GM12874 (cell line): Measurements from ENCODE around the gene DMRTA2.

Experiments
- TF ChIP-seq, protein P1 (sequence below): IDR thresholded peaks from 2 replicates; pipeline ENCODE4 v1.5.1; 2011; ENCODE audit warnings: low read depth, mild to moderate bottlenecking, control low read depth, low read length, moderate library complexity; ENCODE audit not compliant: insufficient read depth

DMRTA2 gene

DNA sequence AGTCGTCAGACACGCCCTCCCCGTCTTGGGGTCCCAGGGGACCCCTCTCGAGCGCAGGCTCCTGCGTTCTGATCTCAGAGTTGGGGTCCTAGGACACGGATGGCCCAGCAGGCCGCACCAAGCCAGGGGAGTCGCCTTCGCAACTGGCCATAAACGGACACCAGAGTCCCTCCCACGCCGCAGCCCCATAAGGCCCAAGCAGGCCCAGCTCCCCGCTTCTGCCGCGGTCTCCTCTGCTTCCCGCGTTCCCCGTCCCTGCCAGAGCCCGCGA lies 633 bp downstream of the DMRTA2 start:
- TF ChIP-seq, protein P1, sequence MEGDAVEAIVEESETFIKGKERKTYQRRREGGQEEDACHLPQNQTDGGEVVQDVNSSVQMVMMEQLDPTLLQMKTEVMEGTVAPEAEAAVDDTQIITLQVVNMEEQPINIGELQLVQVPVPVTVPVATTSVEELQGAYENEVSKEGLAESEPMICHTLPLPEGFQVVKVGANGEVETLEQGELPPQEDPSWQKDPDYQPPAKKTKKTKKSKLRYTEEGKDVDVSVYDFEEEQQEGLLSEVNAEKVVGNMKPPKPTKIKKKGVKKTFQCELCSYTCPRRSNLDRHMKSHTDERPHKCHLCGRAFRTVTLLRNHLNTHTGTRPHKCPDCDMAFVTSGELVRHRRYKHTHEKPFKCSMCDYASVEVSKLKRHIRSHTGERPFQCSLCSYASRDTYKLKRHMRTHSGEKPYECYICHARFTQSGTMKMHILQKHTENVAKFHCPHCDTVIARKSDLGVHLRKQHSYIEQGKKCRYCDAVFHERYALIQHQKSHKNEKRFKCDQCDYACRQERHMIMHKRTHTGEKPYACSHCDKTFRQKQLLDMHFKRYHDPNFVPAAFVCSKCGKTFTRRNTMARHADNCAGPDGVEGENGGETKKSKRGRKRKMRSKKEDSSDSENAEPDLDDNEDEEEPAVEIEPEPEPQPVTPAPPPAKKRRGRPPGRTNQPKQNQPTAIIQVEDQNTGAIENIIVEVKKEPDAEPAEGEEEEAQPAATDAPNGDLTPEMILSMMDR, result no peak

DNA sequence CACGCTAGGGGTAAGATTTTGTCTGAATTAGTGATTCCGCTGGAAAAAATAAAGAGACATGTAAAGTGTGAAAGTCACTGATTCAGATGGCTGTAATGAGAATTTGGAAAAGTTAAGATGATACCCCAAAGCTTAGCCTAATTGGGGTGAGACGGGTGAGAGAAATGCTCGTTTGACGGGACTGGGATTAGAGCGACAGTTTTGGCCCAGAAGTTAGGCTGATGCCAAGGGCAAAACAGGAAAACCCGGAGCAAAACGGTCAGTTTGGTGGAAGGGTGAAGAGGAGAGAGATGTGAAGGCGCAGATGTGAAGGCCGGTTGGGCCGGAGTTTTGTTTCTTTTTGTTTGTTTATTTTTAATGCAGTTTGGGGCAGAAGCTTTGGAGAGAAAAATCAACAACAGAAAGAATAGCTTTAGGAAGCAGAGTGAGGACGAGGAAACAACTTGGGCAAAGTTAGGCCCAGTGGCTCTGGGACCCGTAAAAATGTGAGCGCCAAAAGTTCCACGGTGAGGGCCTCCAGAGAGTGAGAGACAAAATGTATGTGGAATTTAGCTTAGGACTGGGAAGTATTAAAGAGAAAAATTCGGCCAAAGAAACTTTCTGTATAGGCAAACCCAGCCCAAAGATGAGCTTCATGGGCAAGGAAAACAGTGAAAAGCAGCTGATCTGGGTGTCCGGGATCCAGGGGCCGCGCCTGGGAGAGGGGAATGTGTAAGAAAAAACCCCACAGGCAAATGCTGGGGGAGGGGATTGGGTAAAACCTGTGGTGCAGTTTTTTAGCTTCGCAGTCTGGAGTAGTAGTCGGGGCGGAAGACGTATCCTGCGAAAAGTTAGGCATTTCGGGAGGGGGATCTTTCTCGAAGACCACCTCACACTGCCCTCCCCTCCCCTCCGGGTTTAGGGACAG lies 1.2 kb downstream of the DMRTA2 start:
- TF ChIP-seq, protein P1, result no peak

DNA sequence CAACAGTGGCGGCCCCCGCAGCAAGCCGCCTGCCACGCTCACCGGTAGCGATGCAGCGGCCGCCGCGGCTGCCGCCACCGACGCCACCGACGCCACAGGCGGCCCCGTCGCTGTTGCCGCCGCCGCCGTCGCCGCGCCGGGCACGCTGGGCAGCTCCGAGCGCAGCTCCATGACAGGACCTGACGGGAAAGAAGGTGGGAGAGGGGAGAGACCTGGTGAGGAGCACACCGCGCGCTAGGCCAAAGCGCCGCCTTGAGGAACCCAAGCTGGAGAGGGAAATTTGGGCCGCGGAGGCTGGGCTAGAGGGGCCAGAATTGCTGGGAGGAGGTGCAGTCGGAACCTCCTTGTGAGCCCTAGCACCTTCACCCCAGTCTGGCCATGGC lies 1.9 kb downstream of the DMRTA2 start:
- TF ChIP-seq, protein P1, result no peak

DNA sequence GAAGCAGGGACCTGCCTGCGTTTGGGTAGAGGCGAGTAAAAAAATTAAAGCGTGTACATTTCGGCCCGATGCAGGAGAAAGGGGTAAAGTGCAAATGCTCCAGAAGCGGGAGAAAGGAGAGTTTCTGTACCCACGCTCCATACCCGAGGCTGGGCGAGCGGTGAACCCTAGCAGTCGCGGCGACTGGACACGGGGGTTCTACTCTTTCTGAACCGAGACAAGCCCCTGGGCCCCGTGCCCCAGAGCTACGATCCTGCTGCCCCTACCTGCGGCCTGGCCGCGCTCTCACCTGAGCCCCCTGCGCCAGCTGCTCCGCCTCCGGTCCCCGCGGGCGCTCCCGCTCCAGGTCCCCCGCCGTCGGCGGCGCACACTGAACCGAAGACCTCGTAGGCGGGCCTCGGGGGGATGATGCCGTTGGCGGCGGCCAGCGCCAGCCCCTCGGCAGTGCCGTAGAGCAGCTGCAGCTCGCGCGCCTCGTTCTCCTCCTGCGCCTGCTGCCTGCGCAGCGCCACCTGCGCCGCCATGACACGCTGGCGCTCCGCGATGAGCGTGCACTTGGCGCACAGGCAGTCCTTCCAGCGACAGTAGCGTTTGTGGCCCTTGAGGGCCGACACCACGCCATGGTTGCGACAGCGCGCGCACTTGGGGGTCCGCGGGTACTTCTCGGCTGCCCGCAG lies 2.4 kb downstream of the DMRTA2 start:
- TF ChIP-seq, protein P1, result peak; percentile 12; the same call in 1 of the 2 replicates

DNA sequence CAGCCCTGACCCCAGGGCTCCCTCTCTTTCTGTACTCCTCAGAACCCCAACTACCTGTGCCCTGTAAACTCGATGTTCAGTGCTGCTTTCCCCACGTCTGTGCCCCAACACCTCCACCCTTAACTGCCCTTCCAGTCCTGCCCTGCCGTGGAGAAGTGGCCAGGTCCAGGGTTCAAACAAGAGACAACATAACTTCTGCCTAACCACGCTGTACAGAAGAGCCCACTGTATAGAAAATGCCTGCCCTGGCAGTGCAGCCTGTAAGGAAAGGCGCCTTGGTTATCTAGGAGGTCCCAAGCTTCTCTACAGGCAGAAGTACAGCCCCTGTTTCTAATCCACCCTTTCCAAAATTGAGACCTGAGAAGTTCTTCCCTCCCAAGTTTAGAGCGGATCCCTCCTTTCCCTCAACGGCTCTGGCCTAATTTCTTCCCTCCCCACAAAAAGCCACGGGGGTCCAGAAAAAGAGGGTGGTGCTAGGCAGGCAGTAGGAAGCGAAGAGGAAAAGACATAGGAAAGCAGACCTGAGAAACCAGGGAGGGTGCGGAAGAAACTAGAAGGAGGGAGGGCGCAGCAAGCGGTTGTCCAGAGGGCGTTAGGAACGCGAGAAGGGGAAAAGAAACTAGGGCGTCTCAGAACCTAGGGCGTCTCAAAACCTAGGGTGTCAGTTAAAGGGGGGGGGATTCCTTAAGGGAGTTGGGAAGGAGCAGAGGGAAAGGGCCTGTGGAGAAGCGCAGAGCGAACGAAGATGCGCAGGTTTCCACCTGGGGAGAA lies 3.2 kb downstream of the DMRTA2 start:
- TF ChIP-seq, protein P1, result no peak

DNA sequence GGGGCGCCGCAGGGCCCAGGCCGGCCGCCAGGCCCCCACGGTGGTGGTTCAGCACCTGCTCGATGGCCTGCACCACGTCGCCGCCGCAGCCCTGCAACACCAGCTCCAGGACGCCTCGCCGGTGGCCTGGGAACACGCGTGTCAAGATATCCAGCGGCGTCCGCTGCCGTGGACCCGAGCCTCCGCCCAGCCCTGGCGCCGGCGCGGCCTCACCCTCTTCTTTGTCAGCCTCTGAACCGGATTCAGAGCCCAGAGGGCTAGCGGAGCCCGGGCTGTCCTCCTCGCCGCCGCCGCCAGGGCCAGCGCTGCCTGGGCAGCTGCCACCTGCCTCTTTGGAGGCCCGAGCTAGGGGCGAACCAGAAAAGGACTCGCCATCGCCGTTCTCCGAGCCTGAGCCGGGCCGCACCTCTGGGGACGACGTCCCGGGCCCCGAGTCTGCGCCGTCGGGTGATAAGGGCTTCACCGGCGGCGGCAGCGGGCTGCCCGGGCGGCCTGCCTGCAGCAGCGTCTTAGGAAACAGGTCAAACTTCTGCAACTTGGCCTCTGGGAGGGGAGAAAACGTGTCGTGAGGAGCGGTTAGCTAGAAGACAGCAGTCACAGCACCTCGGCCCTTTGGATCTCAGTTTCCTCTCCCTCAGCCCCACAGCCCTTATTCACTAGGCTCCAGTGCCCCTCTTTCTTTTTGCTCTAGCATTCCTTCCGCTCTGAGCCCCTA lies 3.9 kb downstream of the DMRTA2 start:
- TF ChIP-seq, protein P1, result no peak

DNA sequence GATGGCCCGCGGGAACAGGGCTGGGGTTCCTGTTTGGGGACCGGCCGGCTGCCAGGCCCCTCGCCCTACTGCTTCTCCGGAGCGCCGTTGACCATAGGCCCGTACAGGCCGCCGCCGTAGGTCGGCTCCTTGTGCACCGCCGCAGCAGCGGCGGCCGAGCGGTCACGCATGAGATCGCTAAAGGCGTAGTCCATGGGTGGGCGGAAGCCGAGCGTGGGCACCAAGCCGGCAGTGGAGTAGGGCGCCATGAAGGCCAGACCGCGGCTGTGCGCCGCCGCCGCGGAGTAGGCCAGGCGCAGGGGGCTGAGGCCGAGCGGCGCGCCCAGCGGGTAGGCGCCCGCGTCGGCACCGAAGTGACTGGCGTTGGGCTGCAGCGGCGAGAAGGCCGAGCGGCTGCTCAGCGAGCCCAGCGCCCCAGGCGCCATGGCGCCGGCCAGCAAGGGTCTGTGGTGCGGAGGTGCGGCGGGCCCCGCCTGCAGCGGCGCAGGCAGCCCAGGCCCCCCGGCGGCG lies 4.6 kb downstream of the DMRTA2 start:
- TF ChIP-seq, protein P1, result no peak
